ENCODE data around the gene ATP2A1.

DNA sequence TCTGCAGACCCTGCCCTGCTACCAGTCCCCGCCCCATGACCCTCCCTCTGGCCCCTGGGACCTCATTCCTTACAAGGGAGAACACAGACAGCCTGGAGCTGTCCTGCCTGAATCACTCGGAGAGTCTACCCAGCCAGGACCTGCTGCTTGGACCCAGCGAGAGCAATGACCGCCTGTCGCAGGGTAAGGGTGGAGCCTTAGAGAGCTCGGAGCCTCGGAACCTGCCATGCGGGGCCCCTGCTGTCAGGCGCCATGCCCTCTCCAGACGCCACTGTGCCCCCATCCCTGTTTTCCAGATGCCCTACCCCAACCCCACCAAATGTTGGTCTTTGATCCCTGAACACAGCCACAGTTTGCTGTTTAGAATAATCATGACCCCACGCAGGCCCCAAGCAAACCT is 9.1 kb upstream of the ATP2A1 start:
- TF ChIP-seq, protein P1, sequence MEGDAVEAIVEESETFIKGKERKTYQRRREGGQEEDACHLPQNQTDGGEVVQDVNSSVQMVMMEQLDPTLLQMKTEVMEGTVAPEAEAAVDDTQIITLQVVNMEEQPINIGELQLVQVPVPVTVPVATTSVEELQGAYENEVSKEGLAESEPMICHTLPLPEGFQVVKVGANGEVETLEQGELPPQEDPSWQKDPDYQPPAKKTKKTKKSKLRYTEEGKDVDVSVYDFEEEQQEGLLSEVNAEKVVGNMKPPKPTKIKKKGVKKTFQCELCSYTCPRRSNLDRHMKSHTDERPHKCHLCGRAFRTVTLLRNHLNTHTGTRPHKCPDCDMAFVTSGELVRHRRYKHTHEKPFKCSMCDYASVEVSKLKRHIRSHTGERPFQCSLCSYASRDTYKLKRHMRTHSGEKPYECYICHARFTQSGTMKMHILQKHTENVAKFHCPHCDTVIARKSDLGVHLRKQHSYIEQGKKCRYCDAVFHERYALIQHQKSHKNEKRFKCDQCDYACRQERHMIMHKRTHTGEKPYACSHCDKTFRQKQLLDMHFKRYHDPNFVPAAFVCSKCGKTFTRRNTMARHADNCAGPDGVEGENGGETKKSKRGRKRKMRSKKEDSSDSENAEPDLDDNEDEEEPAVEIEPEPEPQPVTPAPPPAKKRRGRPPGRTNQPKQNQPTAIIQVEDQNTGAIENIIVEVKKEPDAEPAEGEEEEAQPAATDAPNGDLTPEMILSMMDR (conservative IDR thresholded peaks at IDR 0.05), result no peak
- no peak for TF ChIP-seq EZH2 (IDR thresholded peaks at IDR 0.05; ENCODE audit: low read depth)
